Measurements from ENCODE around the gene CLEC14A.

CLEC14A gene, protein sequence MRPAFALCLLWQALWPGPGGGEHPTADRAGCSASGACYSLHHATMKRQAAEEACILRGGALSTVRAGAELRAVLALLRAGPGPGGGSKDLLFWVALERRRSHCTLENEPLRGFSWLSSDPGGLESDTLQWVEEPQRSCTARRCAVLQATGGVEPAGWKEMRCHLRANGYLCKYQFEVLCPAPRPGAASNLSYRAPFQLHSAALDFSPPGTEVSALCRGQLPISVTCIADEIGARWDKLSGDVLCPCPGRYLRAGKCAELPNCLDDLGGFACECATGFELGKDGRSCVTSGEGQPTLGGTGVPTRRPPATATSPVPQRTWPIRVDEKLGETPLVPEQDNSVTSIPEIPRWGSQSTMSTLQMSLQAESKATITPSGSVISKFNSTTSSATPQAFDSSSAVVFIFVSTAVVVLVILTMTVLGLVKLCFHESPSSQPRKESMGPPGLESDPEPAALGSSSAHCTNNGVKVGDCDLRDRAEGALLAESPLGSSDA

GRCh38 chr14:38255673-38256532 lies at the start of gene CLEC14A:
Gene CLEC14A, minus strand, starts transcription at chr14:38256093. Its CDS starts 71 bp downstream, at chr14:38256022.
- DNase-seq (ENCODE audit: low read depth in 2 of 2) = no peak

- no peak for DNase-seq (ENCODE audit: low read depth in 2 of 2)
Measured at GRCh38 chr14:38302966-38303365, 47.1 kb upstream of the CLEC14A start.

DNA sequence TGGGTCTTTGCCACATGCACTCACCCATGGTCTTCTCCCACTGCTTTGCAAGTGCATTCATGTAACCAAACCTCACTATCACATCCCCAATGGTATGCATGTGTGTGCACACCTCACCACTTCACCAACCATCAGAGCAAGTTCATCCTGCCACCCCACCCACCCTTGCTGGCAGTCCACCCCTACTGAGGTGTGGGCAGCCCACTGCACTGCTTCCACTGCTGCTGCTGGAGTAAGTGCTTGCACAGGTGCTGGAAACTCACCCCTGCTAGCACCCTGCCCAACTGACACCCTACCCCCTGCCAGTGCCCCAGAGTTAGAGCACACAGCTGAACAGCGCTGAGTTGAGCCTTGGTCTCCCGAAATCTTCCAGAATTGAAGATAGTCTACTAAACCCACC lies 46.1 kb upstream of the CLEC14A start:
- no peak for DNase-seq (ENCODE audit: low read depth in 2 of 2)

DNA sequence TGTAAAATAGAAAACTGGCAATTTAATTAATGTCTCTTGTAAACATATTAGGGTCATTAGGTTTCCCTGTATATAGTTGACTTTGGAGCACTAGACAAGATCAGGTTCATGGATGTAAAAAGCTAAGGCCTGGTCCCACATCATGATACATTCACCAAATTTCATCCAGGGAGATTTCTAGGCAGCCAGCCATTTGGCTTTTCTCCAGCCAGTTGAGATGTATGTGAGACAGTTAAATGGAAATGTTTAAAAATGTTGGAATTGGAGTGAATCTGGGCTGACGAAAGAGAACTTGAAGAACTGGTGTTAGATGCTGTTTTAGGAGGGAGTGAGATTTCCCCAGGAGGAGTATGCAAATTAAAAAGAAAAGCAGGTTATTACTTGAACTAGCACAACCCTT lies 41.8 kb upstream of the CLEC14A start:
- DNase-seq (ENCODE audit: low read depth in 2 of 2) = no peak

DNA sequence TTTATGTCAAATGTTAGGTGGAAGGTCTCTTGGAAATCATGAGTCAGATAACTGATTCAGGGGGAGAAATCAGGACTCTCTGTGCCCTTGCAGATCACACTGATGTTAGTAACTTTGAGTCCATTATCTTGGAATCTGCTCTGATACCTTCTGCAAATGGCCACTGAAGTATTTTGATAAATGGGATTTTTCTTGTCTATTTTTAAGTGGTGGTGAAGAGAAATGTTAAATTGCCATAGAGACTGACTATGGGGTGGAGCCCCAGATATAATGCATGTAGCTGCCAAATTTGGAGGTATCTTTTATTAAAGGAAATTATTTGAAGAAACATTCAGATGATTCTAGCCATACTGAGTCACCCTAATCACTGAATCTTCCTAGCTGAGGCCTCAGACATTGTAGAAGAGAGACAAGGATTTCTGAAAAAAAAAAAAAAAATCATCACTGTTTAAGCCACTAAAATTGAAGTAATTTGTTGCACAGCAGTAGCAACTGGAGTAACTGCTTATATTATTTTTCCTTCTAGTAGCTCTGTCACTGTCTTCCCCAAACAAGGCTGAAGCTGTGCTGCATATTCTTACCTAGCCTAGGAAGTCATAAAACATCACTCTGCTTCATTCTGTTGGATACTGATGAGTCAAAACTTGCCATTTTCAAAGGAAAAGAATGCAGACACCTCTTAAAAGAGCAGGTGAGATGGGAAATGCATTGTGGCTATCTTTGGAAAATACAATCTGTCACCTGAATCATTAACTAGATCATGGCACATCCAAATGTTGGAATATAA lies 36.0 kb upstream of the CLEC14A start:
- no peak for DNase-seq (ENCODE audit: low read depth in 2 of 2)

- DNase-seq (ENCODE audit: low read depth in 2 of 2) = no peak
Measured at GRCh38 chr14:38290601-38291188, 34.8 kb upstream of the CLEC14A start.

DNA sequence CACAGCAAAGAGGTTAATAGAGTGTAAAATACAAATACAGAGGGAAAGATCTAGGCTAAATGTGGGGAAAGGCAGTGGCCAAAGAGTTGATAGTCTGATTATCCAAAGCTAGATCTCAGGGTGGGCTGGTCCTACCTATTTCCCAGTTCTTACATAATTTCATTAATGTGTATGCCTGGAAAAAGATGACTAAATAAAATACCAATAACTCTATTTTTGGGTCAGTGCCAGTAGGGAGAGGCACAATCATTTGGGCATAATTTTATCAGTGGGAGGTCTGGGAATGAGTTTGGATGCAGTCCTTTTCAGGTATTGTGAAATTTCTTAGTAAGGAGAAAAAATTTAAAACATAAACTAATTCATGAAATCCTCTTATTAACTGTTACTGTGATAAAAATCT lies 30.6 kb upstream of the CLEC14A start:
- DNase-seq (ENCODE audit: low read depth in 2 of 2) = no peak

GRCh38 chr14:38285962-38286361 lies 30.1 kb upstream of the CLEC14A start:
- DNase-seq (ENCODE audit: low read depth in 2 of 2) = no peak

GRCh38 chr14:38282936-38283335 lies 27.0 kb upstream of the CLEC14A start:
- DNase-seq (ENCODE audit: low read depth in 2 of 2) = no peak

DNA sequence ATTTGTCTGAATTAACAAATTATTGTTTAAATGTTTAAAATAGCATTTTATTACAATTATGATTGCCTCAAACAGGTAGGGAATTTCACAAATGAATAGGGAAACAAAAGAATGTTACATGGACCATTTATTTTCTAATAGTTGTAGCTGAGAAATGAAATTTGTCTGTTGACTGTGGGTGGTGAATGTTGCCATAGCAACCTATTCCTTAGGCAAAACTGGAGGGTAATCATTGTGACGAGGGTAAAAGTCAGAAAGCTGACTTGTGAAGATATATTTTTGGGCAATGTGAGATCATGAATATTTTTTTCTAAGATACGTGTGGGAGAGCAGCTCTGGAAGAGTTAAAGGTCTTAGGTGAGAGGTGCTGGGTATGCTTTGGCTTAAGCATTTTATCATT lies 24.2 kb upstream of the CLEC14A start:
- no peak for DNase-seq (ENCODE audit: low read depth in 2 of 2)

DNA sequence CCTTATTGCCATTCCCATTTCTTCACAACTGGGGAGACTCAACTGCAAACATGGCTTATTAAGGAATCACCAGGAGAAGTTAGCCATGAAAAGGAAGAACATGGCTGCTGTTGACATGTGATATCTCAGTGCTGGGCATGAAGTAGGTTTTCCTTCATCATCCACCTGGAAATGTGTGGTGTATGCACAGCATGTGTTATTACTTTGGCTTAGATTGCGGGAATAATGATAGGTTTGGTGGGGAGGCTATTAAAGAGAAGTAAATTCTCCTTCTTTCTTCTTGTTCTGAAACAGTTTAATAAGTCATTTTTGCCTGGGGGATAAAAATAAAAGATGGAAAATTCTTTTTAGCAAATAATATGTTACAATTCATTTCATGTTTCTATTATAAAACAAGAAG lies 23.7 kb upstream of the CLEC14A start:
- no peak for DNase-seq (ENCODE audit: low read depth in 2 of 2)

DNA sequence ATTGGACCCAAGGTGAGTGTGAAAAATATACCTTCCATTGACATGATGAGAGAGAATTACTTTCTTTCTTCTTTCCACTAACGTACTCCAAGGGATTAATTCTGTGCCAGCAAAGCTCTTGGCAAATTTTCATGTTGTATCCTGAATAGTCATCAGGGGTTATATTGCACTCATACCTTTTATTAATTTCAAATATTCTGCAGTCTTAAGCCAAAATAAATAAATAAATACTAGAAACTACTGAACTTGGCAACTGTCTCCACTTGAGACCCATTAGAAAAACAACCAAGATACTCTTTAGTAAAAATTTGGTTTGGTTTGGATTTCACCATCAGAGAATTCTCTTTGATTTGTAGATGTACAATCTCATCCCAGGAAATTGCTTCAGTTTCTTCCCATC lies 22.1 kb upstream of the CLEC14A start:
- DNase-seq (ENCODE audit: low read depth in 2 of 2) = no peak

- no peak for DNase-seq (ENCODE audit: low read depth in 2 of 2)
Measured at GRCh38 chr14:38262844-38263243, 7.0 kb upstream of the CLEC14A start.

DNA sequence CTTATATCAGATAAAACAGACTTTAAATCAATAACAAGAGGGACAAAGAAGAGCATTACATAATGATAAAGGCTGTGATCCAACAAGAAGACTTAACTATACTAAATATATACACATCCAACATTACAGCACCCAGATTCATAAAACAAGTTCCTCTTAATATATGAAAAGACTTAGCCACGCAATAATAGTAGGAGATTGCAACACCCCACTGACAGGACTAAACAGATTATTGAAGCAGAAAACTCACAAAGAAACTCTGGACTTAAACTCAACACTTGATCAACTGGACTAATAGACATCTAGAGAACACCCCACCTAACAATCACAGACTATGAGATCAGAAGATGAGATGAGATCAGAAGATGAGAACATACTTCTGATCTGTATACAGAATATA lies 5.7 kb upstream of the CLEC14A start:
- no peak for DNase-seq (ENCODE audit: low read depth in 2 of 2)

- DNase-seq (ENCODE audit: low read depth in 2 of 2) = no peak
Measured at GRCh38 chr14:38257507-38257906, 1.6 kb upstream of the CLEC14A start.

DNA sequence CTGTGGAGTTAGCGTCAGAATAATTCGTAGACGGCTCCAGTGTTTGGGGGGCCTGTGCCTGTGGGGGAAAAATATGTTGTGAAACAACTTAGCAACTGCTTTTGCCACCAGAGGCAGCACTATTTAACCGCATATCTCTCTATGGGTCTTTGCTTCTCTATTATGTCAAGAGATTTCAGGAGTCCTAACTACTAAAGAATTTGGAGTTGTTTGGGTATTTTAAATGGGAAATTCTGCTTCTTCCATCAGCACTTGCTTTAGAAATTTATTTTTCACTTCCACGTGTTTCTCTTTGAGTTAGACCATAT lies 594 bp upstream of the CLEC14A start:
- DNase-seq (ENCODE audit: low read depth in 2 of 2) = no peak

DNA sequence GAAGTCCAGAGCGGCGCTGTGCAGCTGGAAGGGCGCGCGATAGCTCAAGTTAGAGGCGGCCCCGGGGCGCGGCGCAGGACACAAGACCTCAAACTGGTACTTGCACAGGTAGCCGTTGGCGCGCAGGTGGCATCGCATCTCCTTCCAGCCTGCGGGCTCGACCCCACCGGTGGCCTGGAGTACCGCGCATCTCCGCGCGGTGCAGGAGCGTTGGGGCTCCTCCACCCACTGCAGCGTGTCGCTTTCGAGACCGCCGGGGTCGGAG lies 553 bp downstream of the CLEC14A start:
- no peak for DNase-seq (ENCODE audit: low read depth in 2 of 2)

GRCh38 chr14:38254571-38255407 lies 1.1 kb downstream of the CLEC14A start:
- no peak for DNase-seq (ENCODE audit: low read depth in 2 of 2)

DNA sequence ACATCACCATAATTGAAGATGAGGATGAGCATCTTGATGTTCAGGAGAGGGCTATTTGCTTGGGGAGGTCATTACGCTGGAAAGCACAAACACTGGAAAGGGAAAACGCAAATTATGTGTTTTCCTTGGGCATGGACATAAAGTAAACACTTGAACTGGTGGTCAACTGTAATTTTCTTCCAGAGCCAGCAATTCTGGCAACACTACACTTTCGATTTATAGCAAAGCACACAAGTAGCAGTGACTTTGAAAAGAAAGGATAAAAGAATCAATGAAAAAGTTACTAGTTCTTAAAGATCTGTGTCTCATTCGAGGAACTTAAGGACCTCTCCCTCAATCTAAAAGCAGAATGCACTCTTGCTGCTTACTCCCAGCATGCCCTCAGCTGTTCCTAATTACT lies 2.2 kb downstream of the CLEC14A start:
- no peak for DNase-seq (ENCODE audit: low read depth in 2 of 2)

- DNase-seq (ENCODE audit: low read depth in 2 of 2) = no peak
Measured at GRCh38 chr14:38252066-38252710, 3.7 kb downstream of the CLEC14A start.

- no peak for DNase-seq (ENCODE audit: low read depth in 2 of 2)
Measured at GRCh38 chr14:38250331-38250730, 5.6 kb downstream of the CLEC14A start.

Measured in stimulated activated CD8-positive, alpha-beta memory T cell treated with anti-CD3 and anti-CD28 coated beads, Interleukin-2, amount 100 ng/mL, for 1 hour (primary cell).